HepG2 (cell line): Measurements from ENCODE around the gene SLC2A6. TPM values are rescaled to one million over a fixed set of nuclear protein-coding genes. Genes with fewer than 3 reads are reported as not detected.
A peak's percentile ranks its signal among the peaks of the same experiment; 100 is the strongest.

Source experiments
- ATAC-seq: fragments of 200-7000 bp; cut with Tn5 transposase; 3 replicates; pipeline ENCODE4 v1.9.1; 2020; ENCODE audit warnings: mild to moderate bottlenecking, moderate library complexity
- BruUV-seq: library from RNA; stranded (reverse); fragments of 400-500 nt; replicated peaks from 2 replicates; lab custom pipeline; 2021; lab: Mats Ljungman, UMichigan
- CTCF ChIA-PET: fragments of 300-600 bp; formaldehyde crosslinking; extraction: SDS; loops from one replicate; lab custom pipeline; 2021; ENCODE audit warnings: low total read pairs, inconsistent platforms, low intra/inter-chr PET ratio; lab: Yijun Ruan, JAX
- POLR2A ChIA-PET: fragments of 350-600 bp; sonication (Branson Sonifier 250); formaldehyde crosslinking; loops from one replicate; lab custom pipeline; 2020; ENCODE audit warnings: antibody characterized with exemption, inconsistent platforms; lab: Yijun Ruan, JAX
- DNase-seq: peaks from one replicate; pipeline ENCODE4 v3.0.0-alpha.2; 2015; ENCODE audit warnings: low spot score
- FAIRE-seq: peaks from 3 replicates; lab custom pipeline; 2011; peaks lifted over from hg19 to GRCh38; lab: Jason Lieb, UNC
- H2AFZ ChIP-seq: one replicate; pipeline ENCODE4 v1.6.1; 2011; ENCODE audit warnings: low read length, inconsistent platforms
- H3K27ac ChIP-seq: fragments of 300-600 bp; 3 replicates; pipeline ENCODE4 v1.8.0; 2011; ENCODE audit warnings: mixed run types, mild to moderate bottlenecking, mixed read lengths, low read length, inconsistent platforms; ENCODE audit not compliant: insufficient read depth; ENCODE audit errors: extremely low read length
- H3K27me3 ChIP-seq, 2 experiments: fragments of 200-600 bp in 1 of 2; 2 replicates in 1 of 2; 3 replicates in 1 of 2; pipeline versions ENCODE4 v1.6.0 to v1.8.0; 2011; ENCODE audit warnings: low read length in 2 of 2, mild to moderate bottlenecking in 2 of 2, moderate library complexity in 2 of 2, inconsistent platforms in 1 of 2; ENCODE audit not compliant: insufficient read depth in 2 of 2, control insufficient read depth in 1 of 2
- H3K36me3 ChIP-seq, 2 experiments: fragments of 200-600 bp in 1 of 2; replicated peaks in 1 of 2; 2 replicates in 1 of 2; 3 replicates in 1 of 2; pipeline versions ENCODE4 v1.5.1 to v1.8.0; 2011; ENCODE audit warnings: low read length in 2 of 2, inconsistent platforms in 1 of 2; ENCODE audit not compliant: insufficient read depth in 2 of 2, control insufficient read depth in 1 of 2
- H3K4me1 ChIP-seq: 2 replicates; pipeline ENCODE4 v1.5.1; 2012; ENCODE audit warnings: low read length, inconsistent platforms; ENCODE audit not compliant: insufficient read depth
- H3K4me2 ChIP-seq: 2 replicates; pipeline ENCODE4 v1.6.0; 2011; ENCODE audit warnings: low read depth, low read length, inconsistent platforms
- H3K4me3 ChIP-seq, 3 experiments: fragments of 200-600 bp in 1 of 3; sonication (generic), shearing (Covaris generic) in 1 of 3; replicated peaks in 1 of 3; 2 replicates each; pipeline ENCODE4 v1.5.1; 2011 to 2016; ENCODE audit warnings: low read length in 3 of 3, inconsistent platforms in 2 of 3, low read depth in 2 of 3, mild to moderate bottlenecking in 2 of 3, control low read depth in 1 of 3, mixed read lengths in 1 of 3; ENCODE audit not compliant: insufficient read depth in 1 of 3
- H3K79me2 ChIP-seq: one replicate; pipeline ENCODE4 v1.6.1; 2011; ENCODE audit warnings: low read length, inconsistent platforms; ENCODE audit not compliant: insufficient read depth
- H3K9ac ChIP-seq: 2 replicates; pipeline ENCODE4 v1.6.0; 2011; ENCODE audit warnings: mild to moderate bottlenecking, low read depth, low read length, inconsistent platforms; ENCODE audit not compliant: insufficient read depth
- H3K9me3 ChIP-seq: 2 replicates; pipeline ENCODE4 v1.5.1; 2012; ENCODE audit warnings: mild to moderate bottlenecking, low read length
- H4K20me1 ChIP-seq: 2 replicates; pipeline ENCODE4 v1.6.0; 2011; ENCODE audit warnings: inconsistent platforms, mild to moderate bottlenecking, low read length, moderate library complexity; ENCODE audit not compliant: insufficient read depth
- ADNP ChIP-seq: sonication (generic); formaldehyde crosslinking; IDR thresholded peaks from 2 replicates; pipeline ENCODE4 v1.4.0; 2020; ENCODE audit warnings: missing genetic modification reagents
- ATAD3A ChIP-seq: sonication (generic); formaldehyde crosslinking; IDR thresholded peaks from 2 replicates; pipeline ENCODE4 v1.4.0; 2020; ENCODE audit warnings: missing genetic modification reagents
- ATRX ChIP-seq: sonication (generic); formaldehyde crosslinking; IDR thresholded peaks from 2 replicates; pipeline ENCODE4 v1.4.0; 2020; ENCODE audit warnings: missing genetic modification reagents, borderline replicate concordance
- DR1 ChIP-seq: sonication (generic); formaldehyde crosslinking; IDR thresholded peaks from 2 replicates; pipeline ENCODE4 v1.8.0; 2021; ENCODE audit warnings: mild to moderate bottlenecking, missing genetic modification reagents, inconsistent platforms
- FOXP4 ChIP-seq: sonication (generic); formaldehyde crosslinking; IDR thresholded peaks from 2 replicates; pipeline ENCODE4 v1.4.0; 2020; ENCODE audit warnings: missing genetic modification reagents
- HOMEZ ChIP-seq: IDR thresholded peaks from 2 replicates; pipeline ENCODE4 v1.6.1; 2016; ENCODE audit warnings: low read depth
- KDM1A ChIP-seq: IDR thresholded peaks from 2 replicates; pipeline ENCODE4 v1.6.1; 2016; ENCODE audit warnings: missing compliant biosample characterization
- NFYC ChIP-seq: IDR thresholded peaks from 2 replicates; pipeline ENCODE4 v1.6.1; 2016; ENCODE audit warnings: missing genetic modification reagents, missing compliant biosample characterization
- PAWR ChIP-seq: sonication (generic); formaldehyde crosslinking; IDR thresholded peaks from 2 replicates; pipeline ENCODE4 v1.4.0; 2020; ENCODE audit warnings: missing genetic modification reagents, mild to moderate bottlenecking, borderline replicate concordance
- RXRA ChIP-seq: sonication (generic); formaldehyde crosslinking; IDR thresholded peaks from 2 replicates; pipeline ENCODE4 v1.5.1; 2020; ENCODE audit warnings: missing genetic modification reagents
- SKI ChIP-seq: fragments of 450-650 bp; IDR thresholded peaks from one replicate; pipeline ENCODE4 v1.6.1; 2018; ENCODE audit warnings: mild to moderate bottlenecking; ENCODE audit not compliant: partially characterized antibody
- THAP11 ChIP-seq: IDR thresholded peaks from 2 replicates; pipeline ENCODE4 v1.6.1; 2016; ENCODE audit warnings: missing biosample characterization, missing genetic modification reagents
- U2AF2 ChIP-seq: fragments of 200-400 bp; formaldehyde crosslinking; IDR thresholded peaks from 2 replicates; pipeline ENCODE4 v1.6.1; 2017; ENCODE audit warnings: low read depth, mild to moderate bottlenecking, low read length
- ZMAT3 ChIP-seq: sonication (generic); formaldehyde crosslinking; conservative IDR thresholded peaks from 2 replicates; pipeline ENCODE4 v1.7.0; 2021; ENCODE audit warnings: missing genetic modification reagents
- ZMYM2 ChIP-seq: sonication (generic); formaldehyde crosslinking; IDR thresholded peaks from 2 replicates; pipeline ENCODE4 v1.8.0; 2022; ENCODE audit warnings: mild to moderate bottlenecking, missing genetic modification reagents
- ZNF230 ChIP-seq: sonication (generic); formaldehyde crosslinking; IDR thresholded peaks from 2 replicates; pipeline ENCODE4 v1.4.0; 2020; ENCODE audit warnings: mild to moderate bottlenecking, missing genetic modification reagents
- ZNF441 ChIP-seq: sonication (generic); formaldehyde crosslinking; IDR thresholded peaks from 2 replicates; pipeline ENCODE4 v1.7.0; 2021; ENCODE audit warnings: missing genetic modification reagents, borderline replicate concordance
- ZNF570 ChIP-seq: sonication (generic); formaldehyde crosslinking; IDR thresholded peaks from 2 replicates; pipeline ENCODE4 v1.4.0; 2020; ENCODE audit warnings: mild to moderate bottlenecking, missing genetic modification reagents, borderline replicate concordance
- ZNF615 ChIP-seq: sonication (generic); formaldehyde crosslinking; IDR thresholded peaks from 2 replicates; pipeline ENCODE4 v1.5.0; 2020; ENCODE audit warnings: mild to moderate bottlenecking, missing genetic modification reagents, borderline replicate concordance
- ZNF710 ChIP-seq: sonication (generic); formaldehyde crosslinking; IDR thresholded peaks from 2 replicates; pipeline ENCODE4 v1.5.0; 2020; ENCODE audit warnings: mild to moderate bottlenecking, missing genetic modification reagents, borderline replicate concordance
- WGBS: methylation state at CpG from one replicate; pipeline ENCODE4 v1.1.6; 2017; ENCODE audit warnings: low lambda C conversion rate; 5-methylcytosine and 5-hydroxymethylcytosine counted together
- in situ Hi-C: cut with HindIII; loops from 2 replicates; pipeline ENCODE4 v1.10.0; 2017; ENCODE audit warnings: low pct_unique_long_range_greater_than_20kb; ENCODE audit not compliant: extremely low pct_ligation_motif_present
- intact Hi-C: fragments of 100-400 bp; cut with micrococcal nuclease; formaldehyde crosslinking; loops from one replicate; pipeline ENCODE4 v1.10.0; 2022; ENCODE audit not compliant: unreplicated experiment
- polyA plus RNA-seq, 8 experiments: library from polyadenylated mRNA; depleted of rRNA in 3 of 8; stranded (reverse) in 7 of 8; unstranded in 1 of 8; fragments of >200 nt; fragmentation: Illumina TruSeq in 4 of 8; extraction: Trizol in 4 of 8; gene quantifications; 2 replicates each; pipeline versions ENCODE4 v1.2.1 to v1.2.3, GENCODE V29; 2011 to 2016; ENCODE audit warnings: low read depth in 4 of 8, missing spikeins in 1 of 8, mixed read lengths in 1 of 8; ENCODE audit not compliant: insufficient read depth in 1 of 8
- total RNA-seq, 5 experiments: library from RNA; depleted of rRNA; stranded (reverse); fragments of >200 nt; fragmentation: Illumina TruSeq; extraction: Trizol; gene quantifications; 2 replicates each; pipeline ENCODE4 v1.2.3, GENCODE V29; 2016; ENCODE audit warnings: low read depth in 1 of 5

SLC2A6 gene
- total and polyA plus RNA-seq, 2 of the 13 experiments (the other 11 are each of a cell fraction or from before 2014, with no cell fraction given) = 4.1 to 15.0 TPM

- FAIRE-seq = peak; percentile 98
- Histone ChIP-seq H3K27me3 (peaks cover 0 to 27% of the 10 kb centered on the region in 2 experiments; a peak in 3 of 5 replicates), H2AFZ (no peak overlapping the region), H3K36me3 (no peaks in the 10 kb centered on the region), H3K79me2 (no peaks in the 10 kb centered on the region), H3K27ac (peak overlapping the region; percentile 45), H3K9me3 (peaks cover 9% of the 10 kb centered on the region), H3K4me2 (peak overlapping the region; percentile 60), H3K9ac (no peak overlapping the region), H4K20me1 (no peaks in the 10 kb centered on the region), H3K4me1 (peaks cover 47% of the 10 kb centered on the region), H3K4me3 (peak overlapping the region in 1 of 3 experiments; percentile 30; a peak in 1 of 6 replicates)
- peak; percentile 91 for ATAC-seq
- DNase-seq = peak; percentile 98
- intact Hi-C loops (no loop called here), in situ Hi-C loops (no loop called here)
- POLR2A ChIA-PET = interaction anchor here (0.7 to 1.7 kb wide), 8 partner anchors 10 to 231 kb away, joined by 3 to 7 read pairs (median 4); partner anchors contain the start of genes CACFD1, MED22, RPL7A and SARDH
- no TSS peak for BruUV-seq
- 0% methylated on average over 1 of the region's 18 CpGs for WGBS
- CTCF ChIA-PET = no interaction called here
- TF ChIP-seq ZNF710 (no peak), U2AF2 (no peak), ADNP (CRISPR knock-in tag) (no peak), RXRA (peak; percentile 95), ZNF570 (CRISPR knock-in tag) (no peak), ZNF441 (CRISPR knock-in tag) (peak; percentile 83), PAWR (no peak), HOMEZ (CRISPR knock-in tag) (peak; percentile 41; the same call in 1 of the 2 replicates), ATRX (CRISPR knock-in tag) (no peak), ZNF230 (peak; percentile 10; the same call in 1 of the 2 replicates), ZMYM2 (CRISPR knock-in tag) (no peak), ZNF615 (CRISPR knock-in tag) (no peak), ZMAT3 (CRISPR knock-in tag) (peak; percentile 79), THAP11 (CRISPR knock-in tag) (peak; percentile 47), ATAD3A (no peak), KDM1A (CRISPR knock-in tag) (0 out of 2 replicates have a peak, but pooled peaks have one; percentile 18), SKI (peak; percentile 80), NFYC (CRISPR knock-in tag) (no peak), FOXP4 (CRISPR knock-in tag) (peak; percentile 75; the same call in 1 of the 2 replicates), DR1 (CRISPR knock-in tag) (peak; percentile 65)
These were observed 27.7 kb upstream of the SLC2A6 start for GRCh38 chr9:133506653-133507038.
